ENCODE measurements around the gene SLIT3.

SLIT3 gene

GRCh38 chr5:168669668-168670378, 631.1 kb downstream of the SLIT3 start:
- DNase-seq (ENCODE audit: low read depth): no peak

DNA sequence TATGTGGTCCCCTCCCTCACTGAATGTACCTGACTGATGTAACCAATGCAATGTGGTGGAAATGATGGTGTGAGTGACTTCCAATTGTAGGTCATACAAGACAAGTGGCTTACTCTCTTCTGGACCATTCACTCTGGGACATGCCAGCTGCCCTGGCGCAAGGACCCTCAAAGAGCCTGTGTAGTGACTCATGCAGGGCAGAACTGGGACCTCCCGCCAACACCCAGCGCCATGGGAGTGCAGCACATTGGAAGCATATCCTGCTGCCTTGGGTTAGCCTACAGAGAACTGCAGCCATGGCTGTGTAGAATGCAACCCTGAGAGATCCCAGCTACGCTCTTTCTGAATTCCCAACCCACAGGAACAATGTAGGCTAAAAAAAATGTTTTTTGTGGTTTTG, 631.8 kb downstream of the SLIT3 start:
- no peak for DNase-seq (ENCODE audit: low read depth)

- no peak for DNase-seq (ENCODE audit: low read depth)
Measured at GRCh38 chr5:168668078-168668477, 632.9 kb downstream of the SLIT3 start.

DNA sequence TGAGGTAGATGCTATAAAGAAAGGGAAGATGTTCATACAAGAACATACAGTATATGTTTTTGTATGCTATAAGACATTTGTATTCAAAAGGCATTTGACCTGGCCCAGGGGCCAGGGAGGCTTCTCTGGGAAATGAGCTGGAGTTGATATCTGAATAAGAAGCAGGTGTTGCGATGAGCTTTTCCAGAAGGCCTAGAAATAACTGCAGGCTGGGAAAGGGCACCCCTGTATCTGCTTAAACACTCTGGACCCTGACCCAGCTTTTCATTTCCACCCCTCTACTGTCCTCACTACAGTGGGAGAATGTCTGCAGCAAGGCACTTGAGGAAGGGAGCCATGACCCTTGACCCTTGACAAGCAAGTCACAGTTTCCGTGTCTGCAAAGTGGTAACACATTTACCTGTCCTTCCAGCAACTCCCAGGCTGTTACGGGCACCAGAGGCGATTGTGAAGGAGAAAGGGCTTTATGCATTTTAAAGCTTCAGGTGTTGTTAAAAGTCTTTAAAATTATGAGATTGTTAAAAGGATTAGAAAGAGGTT, 633.6 kb downstream of the SLIT3 start:
- DNase-seq (ENCODE audit: low read depth): no peak

GRCh38 chr5:168666356-168666755, 634.6 kb downstream of the SLIT3 start:
- DNase-seq (ENCODE audit: low read depth): no peak

DNA sequence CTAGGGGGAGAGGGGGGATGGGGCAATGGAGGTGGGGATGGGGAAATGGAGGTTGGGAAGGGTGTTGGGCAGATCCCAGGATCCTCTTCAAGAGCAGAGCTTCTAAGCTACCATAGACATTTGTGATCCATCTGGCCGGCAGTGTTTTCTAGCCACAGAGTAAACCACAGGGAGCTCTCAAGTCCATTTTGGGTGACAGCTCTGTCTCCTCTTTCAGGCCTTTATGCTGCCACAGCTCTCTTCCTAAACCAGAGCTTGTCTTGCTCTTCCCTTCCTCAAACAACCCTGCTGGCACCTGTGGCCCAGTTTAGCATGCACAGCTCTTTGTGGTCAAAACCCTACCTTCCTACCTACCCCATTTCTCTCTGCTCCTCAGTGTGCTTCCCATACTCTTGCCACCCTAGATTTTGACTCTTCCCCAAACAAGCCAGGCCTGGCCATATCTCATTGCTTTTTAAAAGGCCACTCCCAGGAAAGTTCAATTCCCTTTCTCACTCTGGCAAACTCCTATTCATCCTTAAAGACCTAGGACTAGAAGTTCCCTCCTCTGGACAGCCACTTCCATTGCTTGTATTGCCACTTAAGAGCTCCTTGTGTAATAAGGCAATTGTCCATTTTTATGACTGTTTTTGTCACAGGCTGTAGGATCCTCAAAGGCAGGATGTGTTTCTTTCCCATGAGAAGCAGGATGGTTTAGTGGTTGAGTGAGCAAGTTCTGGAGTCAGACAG, 637.5 kb downstream of the SLIT3 start:
- DNase-seq (ENCODE audit: low read depth): no peak

GRCh38 chr5:168661593-168662485, 639.1 kb downstream of the SLIT3 start:
- no peak for DNase-seq (ENCODE audit: low read depth)

GRCh38 chr5:168660691-168661090, 640.2 kb downstream of the SLIT3 start:
- no peak for DNase-seq (ENCODE audit: low read depth)

DNA sequence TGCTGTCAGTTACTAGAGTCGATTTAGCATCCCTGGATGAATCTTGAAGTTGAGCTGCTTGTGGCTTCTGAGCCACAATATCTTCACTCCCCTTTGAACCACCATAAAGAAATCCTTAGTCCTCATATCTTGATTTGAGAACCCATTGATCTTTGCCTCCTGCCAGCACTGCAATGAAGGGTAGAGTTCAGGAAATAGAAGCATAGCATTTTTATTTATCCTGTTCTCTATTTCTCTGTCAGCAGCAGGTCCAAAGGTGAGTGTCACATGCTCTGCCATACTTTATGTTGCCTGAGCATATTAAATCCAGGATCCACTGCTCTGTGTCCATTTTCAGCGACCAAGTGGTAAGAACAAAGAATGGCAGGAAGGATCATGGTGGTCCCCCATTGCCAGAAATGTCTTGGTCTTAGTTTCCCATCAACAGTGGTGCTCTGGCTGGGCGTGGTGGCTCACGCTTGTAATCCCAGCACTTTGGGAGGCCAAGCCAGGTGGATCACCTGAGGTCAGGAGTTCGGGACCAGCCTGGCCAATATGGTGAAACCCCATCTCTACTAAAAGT, 641.6 kb downstream of the SLIT3 start:
- no peak for DNase-seq (ENCODE audit: low read depth)

GRCh38 chr5:168658394-168658793, 642.5 kb downstream of the SLIT3 start:
- DNase-seq (ENCODE audit: low read depth): no peak

- DNase-seq (ENCODE audit: low read depth): no peak
Measured at GRCh38 chr5:168656633-168657032, 644.3 kb downstream of the SLIT3 start.

- DNase-seq (ENCODE audit: low read depth): no peak
Measured at GRCh38 chr5:168655316-168655715, 645.6 kb downstream of the SLIT3 start.

DNA sequence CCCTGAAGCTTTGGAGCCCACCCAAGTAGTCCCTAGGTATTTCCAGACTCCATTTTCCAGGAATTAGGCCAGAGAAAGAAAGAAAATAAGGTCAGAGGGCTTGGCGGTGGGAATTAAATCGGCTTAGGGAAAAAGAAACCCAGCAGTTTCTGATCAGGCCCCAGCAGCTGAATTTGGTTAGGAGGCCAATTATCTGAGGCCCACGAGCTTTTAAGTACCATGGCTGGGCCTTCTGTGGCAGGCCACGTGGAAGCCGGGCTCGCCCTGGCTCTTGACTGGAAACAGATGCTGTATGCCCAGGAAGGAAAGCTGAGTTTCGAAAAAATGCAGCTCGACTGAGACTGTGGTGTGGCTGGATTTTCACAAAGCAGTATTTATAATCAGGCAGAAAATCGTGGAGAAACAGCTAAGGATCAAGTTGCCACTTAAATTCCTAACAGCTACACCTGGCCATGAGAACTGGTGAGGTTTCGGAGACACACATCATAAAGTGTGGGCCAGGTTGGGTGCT, 646.7 kb downstream of the SLIT3 start:
- no peak for DNase-seq (ENCODE audit: low read depth)

DNA sequence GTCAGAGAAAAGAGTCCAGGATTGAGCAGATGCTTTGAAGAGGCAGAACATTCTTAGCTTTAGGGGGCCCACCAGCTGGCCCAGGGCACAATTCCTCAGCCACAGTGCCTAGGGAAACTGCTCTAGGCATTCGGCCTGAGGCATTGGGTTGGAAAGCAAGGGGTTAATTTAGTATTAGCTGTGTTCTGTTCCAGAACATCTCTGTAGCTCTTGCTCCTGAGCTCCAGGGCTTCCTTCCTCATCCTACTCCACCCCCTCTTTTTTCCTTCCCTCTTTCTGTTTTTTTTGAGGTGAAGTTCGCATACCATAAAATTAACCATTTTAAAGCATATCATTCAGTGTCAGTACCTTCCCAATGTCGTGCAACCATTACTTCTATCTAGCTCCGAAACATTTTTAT, 647.3 kb downstream of the SLIT3 start:
- no peak for DNase-seq (ENCODE audit: low read depth)

GRCh38 chr5:168651648-168652047, 649.3 kb downstream of the SLIT3 start:
- no peak for DNase-seq (ENCODE audit: low read depth)

DNA sequence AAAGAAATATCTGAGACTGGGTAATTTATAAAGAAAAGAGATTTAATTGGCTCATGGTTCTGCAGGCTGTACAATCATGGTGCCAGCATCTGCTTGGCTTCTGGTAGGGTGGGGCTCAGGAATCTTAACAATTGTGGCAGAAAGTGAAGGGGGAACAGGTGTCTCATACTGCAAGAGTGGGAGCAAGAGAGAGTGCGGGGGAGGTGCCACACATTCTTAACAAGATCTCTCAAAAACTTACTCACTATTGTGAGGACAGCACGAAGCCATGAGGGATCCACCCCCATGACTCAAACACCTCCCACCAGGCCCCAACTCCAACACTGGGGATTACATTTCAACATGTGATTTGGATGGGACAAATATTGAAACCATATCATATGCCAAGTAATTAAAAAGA, 651.6 kb downstream of the SLIT3 start:
- DNase-seq (ENCODE audit: low read depth): no peak

DNA sequence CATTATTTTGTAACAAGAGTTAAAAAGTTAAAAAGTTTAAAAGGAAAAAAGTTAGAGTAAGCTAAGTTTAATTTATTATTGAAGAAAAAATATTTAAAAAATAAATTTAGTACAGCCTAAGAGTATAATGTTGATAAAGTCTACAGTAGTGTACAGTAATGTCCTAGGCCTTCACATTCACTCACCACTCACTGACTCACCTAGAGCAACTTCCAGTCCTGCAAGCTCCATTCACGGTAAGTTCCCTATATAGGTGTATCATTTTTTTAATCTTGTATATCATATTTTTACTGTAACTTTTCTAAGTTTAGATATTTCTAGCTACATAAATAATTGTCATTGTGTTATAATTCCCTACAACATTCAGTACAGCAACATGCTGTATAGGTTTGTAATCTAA, 652.4 kb downstream of the SLIT3 start:
- no peak for DNase-seq (ENCODE audit: low read depth)

DNA sequence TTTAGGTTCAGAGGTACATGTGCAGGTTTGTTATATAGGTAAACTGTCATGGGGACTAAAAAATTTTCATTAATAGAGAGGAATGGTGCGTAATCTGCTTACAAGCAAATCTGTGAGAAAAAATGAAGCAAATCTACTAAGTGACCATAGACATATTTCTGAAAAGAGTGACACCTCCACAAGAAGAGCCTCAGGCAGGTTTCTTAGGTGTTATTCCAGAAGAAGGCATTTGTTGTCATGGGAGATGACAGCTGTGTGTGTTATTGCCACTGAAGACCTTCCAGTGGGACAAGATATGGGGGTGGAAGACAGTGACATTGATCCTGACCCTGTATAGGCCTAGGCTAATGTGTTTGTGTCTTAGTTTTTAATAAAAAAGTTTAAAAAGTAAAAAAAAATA, 652.9 kb downstream of the SLIT3 start:
- DNase-seq (ENCODE audit: low read depth): no peak

DNA sequence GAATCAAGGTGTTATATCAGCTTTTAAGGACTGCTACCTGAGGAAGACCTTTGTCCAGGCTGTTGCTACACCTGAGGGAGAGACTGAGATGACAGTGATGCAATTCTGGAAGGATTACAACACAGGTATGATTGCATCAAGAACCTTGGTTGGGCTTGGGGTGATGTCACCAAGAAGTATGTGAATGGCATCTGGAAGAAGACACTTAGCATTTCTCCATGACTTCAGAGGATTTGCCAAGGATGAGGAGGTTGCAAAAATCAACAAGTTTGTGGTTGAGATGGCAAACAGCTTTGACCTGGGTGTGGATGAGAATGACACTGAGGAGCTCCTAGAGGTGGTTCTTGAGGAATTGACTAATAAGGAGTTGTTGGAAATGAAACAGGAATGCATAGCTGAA, 653.9 kb downstream of the SLIT3 start:
- DNase-seq (ENCODE audit: low read depth): no peak

GRCh38 chr5:168646335-168646734, 654.6 kb downstream of the SLIT3 start:
- no peak for DNase-seq (ENCODE audit: low read depth)

GRCh38 chr5:168645195-168645594, 655.7 kb downstream of the SLIT3 start:
- DNase-seq (ENCODE audit: low read depth): no peak

GRCh38 chr5:168642019-168642418, 658.9 kb downstream of the SLIT3 start:
- DNase-seq (ENCODE audit: low read depth): no peak

All from stimulated activated CD4-positive, alpha-beta T cell treated with anti-CD3 and anti-CD28 coated beads, Interleukin-2, amount 100 ng/mL, for 4 hours (primary cell).